Body of pancreas (tissue), 4 donors: ENCODE measurements around the gene ORC2.

ENCODE experiments used
- POLR2A ChIP-seq, 3 donors: fragments of 450-650 bp; IDR thresholded peaks; one replicate each; pipeline ENCODE4 v1.6.1; 2016; ENCODE audit warnings: antibody characterized with exemption in 3 of 3, mild to moderate bottlenecking in 2 of 3
- TF ChIP-seq, protein P1 (sequence below), 7 experiments: fragments of 450-650 bp in 4 of 7; fragments of 200-600 bp in 3 of 7; sonication (generic) in 3 of 7; IDR thresholded peaks; one replicate each; pipeline ENCODE4 v1.5.1; 2016 to 2019; ENCODE audit warnings: antibody characterized with exemption in 7 of 7

DNA sequence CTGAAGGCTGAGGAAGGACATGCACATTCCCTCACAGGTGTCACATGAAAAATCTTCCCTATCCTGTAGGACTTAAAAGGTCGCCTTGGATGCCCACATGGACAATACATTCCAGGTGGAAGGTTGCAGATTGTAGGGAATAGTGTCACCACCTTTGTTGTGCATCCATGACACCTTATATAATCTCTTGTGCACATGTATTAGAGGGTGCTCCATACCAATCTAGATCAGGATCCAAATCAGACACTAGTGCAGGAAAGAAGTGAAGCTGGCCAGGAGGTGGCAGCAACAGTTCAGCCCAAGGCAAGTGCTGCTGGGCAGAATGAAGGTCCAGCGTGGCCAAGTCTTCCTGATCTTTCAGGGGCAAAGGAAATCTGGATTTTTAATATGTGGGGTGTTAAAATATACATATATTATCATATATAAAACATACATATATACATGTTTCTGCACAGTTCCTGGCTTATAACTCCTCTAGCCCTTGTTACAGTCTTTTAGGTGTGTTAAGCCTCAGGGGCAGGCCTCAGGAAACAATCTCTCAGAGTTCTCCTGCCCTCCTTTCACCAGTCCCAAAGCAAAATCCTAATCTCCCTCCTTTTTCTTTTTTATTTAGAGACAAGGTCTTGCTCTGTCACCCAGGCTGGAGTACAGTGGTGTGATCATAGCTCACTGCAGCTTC is 57.7 kb downstream of the ORC2 start:
- TF ChIP-seq, protein P1, sequence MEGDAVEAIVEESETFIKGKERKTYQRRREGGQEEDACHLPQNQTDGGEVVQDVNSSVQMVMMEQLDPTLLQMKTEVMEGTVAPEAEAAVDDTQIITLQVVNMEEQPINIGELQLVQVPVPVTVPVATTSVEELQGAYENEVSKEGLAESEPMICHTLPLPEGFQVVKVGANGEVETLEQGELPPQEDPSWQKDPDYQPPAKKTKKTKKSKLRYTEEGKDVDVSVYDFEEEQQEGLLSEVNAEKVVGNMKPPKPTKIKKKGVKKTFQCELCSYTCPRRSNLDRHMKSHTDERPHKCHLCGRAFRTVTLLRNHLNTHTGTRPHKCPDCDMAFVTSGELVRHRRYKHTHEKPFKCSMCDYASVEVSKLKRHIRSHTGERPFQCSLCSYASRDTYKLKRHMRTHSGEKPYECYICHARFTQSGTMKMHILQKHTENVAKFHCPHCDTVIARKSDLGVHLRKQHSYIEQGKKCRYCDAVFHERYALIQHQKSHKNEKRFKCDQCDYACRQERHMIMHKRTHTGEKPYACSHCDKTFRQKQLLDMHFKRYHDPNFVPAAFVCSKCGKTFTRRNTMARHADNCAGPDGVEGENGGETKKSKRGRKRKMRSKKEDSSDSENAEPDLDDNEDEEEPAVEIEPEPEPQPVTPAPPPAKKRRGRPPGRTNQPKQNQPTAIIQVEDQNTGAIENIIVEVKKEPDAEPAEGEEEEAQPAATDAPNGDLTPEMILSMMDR (IDR thresholded peaks at IDR 0.05), result peak; percentile 36 to 75 (median 65)
- no peak for TF ChIP-seq POLR2A (IDR thresholded peaks at IDR 0.05)
